GM12865 (cell line): ENCODE data around the gene RAB33A.
"Not testable (repeated sequence)": the region's sequence is repeated elsewhere in the genome, so short reads cannot be mapped to it uniquely, and the experiment has no call there.

Experiments used
- DNase-seq: peaks from one replicate; pipeline ENCODE4 v3.0.0; 2010; ENCODE audit warnings: low read depth
- H3K4me3 ChIP-seq: 2 replicates; pipeline ENCODE4 v1.5.1; 2011; ENCODE audit warnings: mild to moderate bottlenecking, low read depth, low read length, control low read depth
- TF ChIP-seq, protein P1 (sequence below): IDR thresholded peaks from 2 replicates; pipeline ENCODE4 v1.5.1; 2011; ENCODE audit warnings: low read length, control low read depth, low read depth, inconsistent platforms; ENCODE audit not compliant: insufficient read depth; ENCODE audit errors: missing control alignments

Gene RAB33A

DNA sequence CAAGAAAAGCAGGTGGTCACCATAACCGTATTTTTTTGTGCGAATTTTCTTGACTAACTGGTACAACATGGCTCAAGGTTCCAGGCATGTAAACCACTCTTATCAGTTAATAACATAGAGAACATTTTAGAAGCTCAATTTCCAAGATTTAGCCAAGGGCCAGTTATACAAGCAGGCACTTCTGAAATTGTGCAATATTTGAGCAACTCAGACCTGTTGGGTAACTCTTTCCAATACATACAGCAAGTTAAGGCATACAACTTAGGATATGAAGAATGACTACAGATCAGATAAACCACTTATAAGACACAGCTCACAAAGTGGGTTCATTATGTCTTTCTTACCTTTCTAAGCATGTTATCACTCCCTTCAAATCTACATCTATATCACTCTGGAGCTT lies 53.0 kb downstream of the RAB33A start:
- DNase-seq = no peak
- H3K4me3 ChIP-seq = no peak overlapping the region
- TF ChIP-seq, protein P1, sequence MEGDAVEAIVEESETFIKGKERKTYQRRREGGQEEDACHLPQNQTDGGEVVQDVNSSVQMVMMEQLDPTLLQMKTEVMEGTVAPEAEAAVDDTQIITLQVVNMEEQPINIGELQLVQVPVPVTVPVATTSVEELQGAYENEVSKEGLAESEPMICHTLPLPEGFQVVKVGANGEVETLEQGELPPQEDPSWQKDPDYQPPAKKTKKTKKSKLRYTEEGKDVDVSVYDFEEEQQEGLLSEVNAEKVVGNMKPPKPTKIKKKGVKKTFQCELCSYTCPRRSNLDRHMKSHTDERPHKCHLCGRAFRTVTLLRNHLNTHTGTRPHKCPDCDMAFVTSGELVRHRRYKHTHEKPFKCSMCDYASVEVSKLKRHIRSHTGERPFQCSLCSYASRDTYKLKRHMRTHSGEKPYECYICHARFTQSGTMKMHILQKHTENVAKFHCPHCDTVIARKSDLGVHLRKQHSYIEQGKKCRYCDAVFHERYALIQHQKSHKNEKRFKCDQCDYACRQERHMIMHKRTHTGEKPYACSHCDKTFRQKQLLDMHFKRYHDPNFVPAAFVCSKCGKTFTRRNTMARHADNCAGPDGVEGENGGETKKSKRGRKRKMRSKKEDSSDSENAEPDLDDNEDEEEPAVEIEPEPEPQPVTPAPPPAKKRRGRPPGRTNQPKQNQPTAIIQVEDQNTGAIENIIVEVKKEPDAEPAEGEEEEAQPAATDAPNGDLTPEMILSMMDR = no peak

DNA sequence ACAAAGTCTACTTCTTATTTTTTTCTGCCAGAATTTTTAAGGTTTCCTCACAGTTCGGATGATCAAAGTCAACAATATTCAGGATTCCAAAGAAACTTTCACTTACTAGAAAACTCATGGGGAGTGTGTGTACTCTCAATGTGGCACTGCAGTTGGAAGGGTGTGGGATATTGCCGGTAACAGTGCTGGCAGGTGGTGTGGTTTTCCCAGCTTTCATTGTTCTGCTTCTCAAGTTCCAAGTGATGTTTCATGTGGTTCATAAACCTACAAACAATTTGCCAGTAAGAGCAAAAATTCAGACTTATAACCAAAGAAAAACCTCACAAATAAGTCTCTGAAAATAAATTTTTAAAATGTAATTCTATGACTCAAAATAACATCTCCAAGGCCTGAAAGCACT lies 57.1 kb downstream of the RAB33A start:
- DNase-seq = no peak
- TF ChIP-seq, protein P1 = no peak
- no peak overlapping the region for H3K4me3 ChIP-seq

- DNase-seq, H3K4me3 ChIP-seq: not testable (repeated sequence)
Measured at GRCh38 chrX:130231184-130231583, 59.4 kb downstream of the RAB33A start.
